NK-92 (cell line): ENCODE data around the gene FIBCD1.

Source experiments
- DNase-seq: peaks from one replicate; lab custom pipeline; 2025; ENCODE audit not compliant: unreplicated experiment; lab: John Stamatoyannopoulos, UW

FIBCD1 gene

GRCh38 chr9:130862747-130863146 lies 76.3 kb downstream of the FIBCD1 start:
- no peak for DNase-seq

DNA sequence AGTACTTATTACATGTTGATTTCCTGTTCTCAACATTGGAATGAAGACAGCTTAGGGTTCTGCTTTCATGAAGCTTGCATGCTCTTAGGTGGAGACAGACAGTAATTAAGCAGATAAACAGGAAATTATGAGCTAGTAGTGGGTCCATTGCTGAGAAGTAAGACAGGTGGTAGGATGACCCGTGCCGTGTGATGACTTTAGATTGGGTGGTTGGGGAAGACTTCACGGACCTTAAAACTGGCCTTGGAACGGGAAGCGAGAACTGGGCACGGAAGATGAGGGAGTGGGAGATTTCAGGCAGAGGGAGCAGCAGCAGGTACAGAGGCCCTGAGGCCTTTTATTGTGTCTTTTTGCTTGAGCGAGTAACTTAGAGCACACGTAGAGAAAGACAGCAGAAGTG lies 76.8 kb downstream of the FIBCD1 start:
- DNase-seq: no peak

GRCh38 chr9:130861372-130862180 lies 77.5 kb downstream of the FIBCD1 start:
- no peak for DNase-seq

GRCh38 chr9:130860458-130861316 lies 78.4 kb downstream of the FIBCD1 start:
- DNase-seq: no peak

DNA sequence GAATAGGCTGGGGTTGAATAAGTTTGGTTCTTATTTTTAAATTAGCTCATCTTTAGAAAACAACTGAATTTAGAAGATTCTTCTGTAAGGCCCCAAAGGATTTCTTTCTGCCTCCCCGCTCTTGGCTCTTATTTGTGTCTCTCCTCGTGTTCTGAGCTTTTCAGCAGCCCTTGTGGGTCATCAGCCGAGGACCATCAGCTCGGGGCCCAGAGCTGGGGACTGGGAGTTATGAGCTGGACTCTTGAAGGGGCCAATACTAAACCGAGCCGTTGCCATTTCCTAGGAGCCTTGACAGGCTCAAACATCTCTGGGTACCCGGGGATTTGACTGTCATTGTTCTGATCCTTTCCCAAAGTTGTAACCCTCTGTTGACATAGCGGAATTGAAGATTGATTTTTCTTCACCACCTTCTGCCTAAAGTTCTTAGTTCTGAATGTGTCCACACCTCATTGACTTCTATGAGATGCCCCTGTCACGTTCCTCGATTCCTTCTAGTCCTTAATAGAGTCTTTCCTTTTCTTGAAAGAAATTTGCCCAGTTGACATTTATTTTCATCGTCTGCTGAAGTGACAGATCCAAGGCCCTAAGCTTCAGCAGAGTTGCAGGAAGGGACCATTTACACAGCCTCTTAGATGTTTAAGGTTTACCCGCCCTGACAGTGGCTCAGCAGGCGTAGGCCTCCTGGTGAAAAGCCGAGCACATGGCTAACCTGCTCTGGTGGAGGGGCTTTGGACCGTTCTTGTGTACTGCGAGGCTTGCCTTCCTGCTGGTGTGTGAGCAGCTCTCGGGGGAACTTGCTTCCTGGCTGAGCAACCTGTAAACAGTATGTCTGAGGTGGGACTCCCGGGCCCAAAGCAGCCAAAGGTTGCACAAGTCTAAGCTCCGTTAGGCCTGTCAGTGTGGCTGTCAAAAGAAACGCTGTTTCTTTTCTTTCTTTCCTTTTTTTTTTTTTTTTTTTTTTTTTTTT lies 80.0 kb downstream of the FIBCD1 start:
- DNase-seq: no peak

GRCh38 chr9:130857864-130858738 lies 80.9 kb downstream of the FIBCD1 start:
- no peak for DNase-seq

GRCh38 chr9:130856474-130856873 lies 82.6 kb downstream of the FIBCD1 start:
- no peak for DNase-seq

DNA sequence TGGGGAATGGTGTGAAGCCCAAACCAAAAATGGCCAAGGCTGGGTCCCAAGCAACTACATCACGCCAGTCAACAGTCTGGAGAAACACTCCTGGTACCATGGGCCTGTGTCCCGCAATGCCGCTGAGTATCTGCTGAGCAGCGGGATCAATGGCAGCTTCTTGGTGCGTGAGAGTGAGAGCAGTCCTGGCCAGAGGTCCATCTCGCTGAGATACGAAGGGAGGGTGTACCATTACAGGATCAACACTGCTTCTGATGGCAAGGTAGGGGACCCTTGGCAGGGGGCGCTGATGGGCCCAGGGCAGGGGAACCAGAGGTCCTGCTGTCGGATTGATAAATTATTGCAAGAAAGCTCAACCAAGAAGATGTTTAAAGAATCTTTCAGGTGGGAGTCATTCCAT lies 84.2 kb downstream of the FIBCD1 start:
- no peak for DNase-seq

GRCh38 chr9:130854092-130854491 lies 85.0 kb downstream of the FIBCD1 start:
- no peak for DNase-seq

GRCh38 chr9:130852801-130853200 lies 86.2 kb downstream of the FIBCD1 start:
- no peak for DNase-seq
